ENCODE measurements around the gene FGF12. TPM values are rescaled to one million over a fixed set of nuclear protein-coding genes. Genes with fewer than 3 reads are reported as not detected.

FGF12 gene
- total and polyA plus RNA-seq, 2 donors, result 0.72 to 4.5 TPM

GRCh38 chr3:192392986-192393385 lies 334.4 kb downstream of the FGF12 start:
- no peak for DNase-seq (ENCODE audit: extremely low spot score)
- Histone ChIP-seq H3K4me1 (ENCODE audit: insufficient read depth) (no peaks in the 10 kb centered on the region), H3K4me3 (ENCODE audit: low read depth, low read length) (no peak overlapping the region), H3K36me3 (ENCODE audit: insufficient read depth) (no peaks in the 10 kb centered on the region), H3K27ac (ENCODE audit: low read depth) (no peak overlapping the region)
- WGBS, result 79% methylated on average over 4 of the region's 4 CpGs

GRCh38 chr3:192382861-192383260 lies 344.5 kb downstream of the FGF12 start:
- H3K36me3 ChIP-seq (ENCODE audit: insufficient read depth), result no peaks in the 10 kb centered on the region
- no peak overlapping the region for H3K4me3 ChIP-seq (ENCODE audit: low read depth, low read length)
- no peak for DNase-seq (ENCODE audit: extremely low spot score)
- H3K27ac ChIP-seq (ENCODE audit: low read depth), result no peak overlapping the region
- 47% methylated on average over 2 of the region's 2 CpGs for WGBS
- no peaks in the 10 kb centered on the region for H3K4me1 ChIP-seq (ENCODE audit: insufficient read depth)

GRCh38 chr3:192373586-192373985 lies 353.8 kb downstream of the FGF12 start:
- H3K27ac ChIP-seq (ENCODE audit: low read depth), result no peak overlapping the region
- H3K36me3 ChIP-seq (ENCODE audit: insufficient read depth), result no peaks in the 10 kb centered on the region
- no peak for DNase-seq (ENCODE audit: extremely low spot score)
- H3K4me1 ChIP-seq (ENCODE audit: insufficient read depth), result no peaks in the 10 kb centered on the region
- no peak overlapping the region for H3K4me3 ChIP-seq (ENCODE audit: low read depth, low read length)
- 86% methylated on average over 2 of the region's 2 CpGs for WGBS

- Histone ChIP-seq H3K4me1 (ENCODE audit: insufficient read depth) (no peaks in the 10 kb centered on the region), H3K27ac (ENCODE audit: low read depth) (no peak overlapping the region), H3K4me3 (ENCODE audit: low read depth, low read length) (no peak overlapping the region), H3K36me3 (ENCODE audit: insufficient read depth) (no peaks in the 10 kb centered on the region)
- WGBS, result 46% methylated on average over 6 of the region's 6 CpGs
- no peak for DNase-seq (ENCODE audit: extremely low spot score)
Measured at GRCh38 chr3:192373032-192373431, 354.3 kb downstream of the FGF12 start.

- Histone ChIP-seq H3K4me3 (ENCODE audit: low read depth, low read length) (no peak overlapping the region), H3K4me1 (ENCODE audit: insufficient read depth) (no peaks in the 10 kb centered on the region), H3K36me3 (ENCODE audit: insufficient read depth) (no peaks in the 10 kb centered on the region), H3K27ac (ENCODE audit: low read depth) (no peak overlapping the region)
- WGBS, result 51% methylated on average over 4 of the region's 4 CpGs
- no peak for DNase-seq (ENCODE audit: extremely low spot score)
Measured at GRCh38 chr3:192372616-192373015, 354.7 kb downstream of the FGF12 start.

GRCh38 chr3:192371870-192372400 lies 355.4 kb downstream of the FGF12 start:
- Histone ChIP-seq H3K4me1 (ENCODE audit: insufficient read depth) (no peaks in the 10 kb centered on the region), H3K4me3 (ENCODE audit: low read depth, low read length) (no peak overlapping the region), H3K36me3 (ENCODE audit: insufficient read depth) (no peaks in the 10 kb centered on the region), H3K27ac (ENCODE audit: low read depth) (no peak overlapping the region)
- WGBS, result 53% methylated on average over 2 of the region's 2 CpGs
- DNase-seq (ENCODE audit: extremely low spot score), result no peak

- 80% methylated on average over 5 of the region's 5 CpGs for WGBS
- H3K27ac ChIP-seq (ENCODE audit: low read depth), result no peak overlapping the region
- DNase-seq (ENCODE audit: extremely low spot score), result no peak
- no peaks in the 10 kb centered on the region for H3K4me1 ChIP-seq (ENCODE audit: insufficient read depth)
- H3K4me3 ChIP-seq (ENCODE audit: low read depth, low read length), result no peak overlapping the region
- H3K36me3 ChIP-seq (ENCODE audit: insufficient read depth), result no peaks in the 10 kb centered on the region
Measured at GRCh38 chr3:192367616-192368015, 359.7 kb downstream of the FGF12 start.

- Histone ChIP-seq H3K27ac (ENCODE audit: low read depth) (no peak overlapping the region), H3K4me3 (ENCODE audit: low read depth, low read length) (no peak overlapping the region), H3K4me1 (ENCODE audit: insufficient read depth) (no peaks in the 10 kb centered on the region), H3K36me3 (ENCODE audit: insufficient read depth) (no peaks in the 10 kb centered on the region)
- 40% methylated on average over 6 of the region's 6 CpGs for WGBS
- no peak for DNase-seq (ENCODE audit: extremely low spot score)
Measured at GRCh38 chr3:192366916-192367315, 360.4 kb downstream of the FGF12 start.

- no peak for DNase-seq (ENCODE audit: extremely low spot score)
- H3K4me1 ChIP-seq (ENCODE audit: insufficient read depth), result no peaks in the 10 kb centered on the region
- no peak overlapping the region for H3K4me3 ChIP-seq (ENCODE audit: low read depth, low read length)
- H3K36me3 ChIP-seq (ENCODE audit: insufficient read depth), result no peaks in the 10 kb centered on the region
- 72% methylated on average over 7 of the region's 7 CpGs for WGBS
- no peak overlapping the region for H3K27ac ChIP-seq (ENCODE audit: low read depth)
Measured at GRCh38 chr3:192365571-192365970, 361.8 kb downstream of the FGF12 start.

GRCh38 chr3:192364316-192364715 lies 363.0 kb downstream of the FGF12 start:
- no peaks in the 10 kb centered on the region for H3K4me1 ChIP-seq (ENCODE audit: insufficient read depth)

GRCh38 chr3:192354687-192355086 lies 372.7 kb downstream of the FGF12 start:
- no peak for DNase-seq (ENCODE audit: extremely low spot score)
- 72% methylated on average over 7 of the region's 7 CpGs for WGBS
- Histone ChIP-seq H3K4me3 (ENCODE audit: low read depth, low read length) (no peak overlapping the region), H3K4me1 (ENCODE audit: insufficient read depth) (no peaks in the 10 kb centered on the region), H3K36me3 (ENCODE audit: insufficient read depth) (no peaks in the 10 kb centered on the region), H3K27ac (ENCODE audit: low read depth) (no peak overlapping the region)

More at GRCh38 chr3:192364316-192364715, 363.0 kb downstream of the FGF12 start:
- WGBS, result 86% methylated on average over 1 of the region's 1 CpG
- Histone ChIP-seq H3K36me3 (ENCODE audit: insufficient read depth) (no peaks in the 10 kb centered on the region), H3K4me3 (ENCODE audit: low read depth, low read length) (no peak overlapping the region), H3K27ac (ENCODE audit: low read depth) (no peak overlapping the region)
- no peak for DNase-seq (ENCODE audit: extremely low spot score)

GRCh38 chr3:192352142-192352541 lies 375.2 kb downstream of the FGF12 start:
- Histone ChIP-seq H3K27ac (ENCODE audit: low read depth) (no peak overlapping the region), H3K36me3 (ENCODE audit: insufficient read depth) (no peaks in the 10 kb centered on the region), H3K4me1 (ENCODE audit: insufficient read depth) (no peaks in the 10 kb centered on the region), H3K4me3 (ENCODE audit: low read depth, low read length) (no peak overlapping the region)
- no peak for DNase-seq (ENCODE audit: extremely low spot score)

- no peak overlapping the region for H3K27ac ChIP-seq (ENCODE audit: low read depth)
- H3K4me1 ChIP-seq (ENCODE audit: insufficient read depth), result no peaks in the 10 kb centered on the region
- 55% methylated on average over 3 of the region's 3 CpGs for WGBS
- DNase-seq (ENCODE audit: extremely low spot score), result no peak
- no peaks in the 10 kb centered on the region for H3K36me3 ChIP-seq (ENCODE audit: insufficient read depth)
- H3K4me3 ChIP-seq (ENCODE audit: low read depth, low read length), result no peak overlapping the region
Measured at GRCh38 chr3:192351441-192351840, 375.9 kb downstream of the FGF12 start.

- DNase-seq (ENCODE audit: extremely low spot score), result no peak
- Histone ChIP-seq H3K4me3 (ENCODE audit: low read depth, low read length) (no peak overlapping the region), H3K36me3 (ENCODE audit: insufficient read depth) (no peaks in the 10 kb centered on the region), H3K4me1 (ENCODE audit: insufficient read depth) (no peaks in the 10 kb centered on the region), H3K27ac (ENCODE audit: low read depth) (no peak overlapping the region)
- WGBS, result 74% methylated on average over 1 of the region's 1 CpG
Measured at GRCh38 chr3:192340031-192340430, 387.3 kb downstream of the FGF12 start.

- Histone ChIP-seq H3K27ac (ENCODE audit: low read depth) (no peak overlapping the region), H3K36me3 (ENCODE audit: insufficient read depth) (no peaks in the 10 kb centered on the region), H3K4me3 (ENCODE audit: low read depth, low read length) (no peak overlapping the region), H3K4me1 (ENCODE audit: insufficient read depth) (no peaks in the 10 kb centered on the region)
- no peak for DNase-seq (ENCODE audit: extremely low spot score)
- 49% methylated on average over 2 of the region's 2 CpGs for WGBS
Measured at GRCh38 chr3:192339214-192339613, 388.1 kb downstream of the FGF12 start.
